A549 (cell line): ENCODE results near the gene EEIG1. TPM values are rescaled to one million over a fixed set of nuclear protein-coding genes. Genes with fewer than 3 reads are reported as not detected.

Experiments
- ATAC-seq, 2 experiments: fragments of 200-7000 bp in 1 of 2; fragments of >200 bp in 1 of 2; cut with Nextera tagmentation in 1 of 2; cut with Tn5 transposase in 1 of 2; 3 replicates each; pipeline versions ENCODE4 v1.8.0 to v1.9.1; 2018 to 2020; ENCODE audit warnings: mild to moderate bottlenecking in 1 of 2, moderate library complexity in 1 of 2
- CTCF ChIA-PET: fragments of 300-600 bp; sonication (Branson Sonifier 250); formaldehyde crosslinking; extraction: SDS; loops from one replicate; lab custom pipeline; 2021; ENCODE audit warnings: antibody characterized with exemption, inconsistent platforms; lab: Yijun Ruan, JAX
- POLR2A ChIA-PET: fragments of 350-600 bp; formaldehyde crosslinking; extraction: SDS; loops from one replicate; lab custom pipeline; 2021; ENCODE audit warnings: antibody characterized with exemption, inconsistent platforms; lab: Yijun Ruan, JAX
- DNase-seq, 2 experiments: peaks; one replicate each; pipeline versions ENCODE4 v3.0.0 to v3.0.0-alpha.2; 2011 to 2016; ENCODE audit warnings: low read depth in 1 of 2, low spot score in 1 of 2
- FAIRE-seq: peaks from 2 replicates; lab custom pipeline; 2011; peaks lifted over from hg19 to GRCh38; lab: Jason Lieb, UNC
- H3K27ac ChIP-seq, 2 experiments: fragments of >200 bp; sonication (Bioruptor Twin); formaldehyde crosslinking; 3 replicates each; pipeline ENCODE4 v1.5.1; 2016 to 2017
- H3K4me1 ChIP-seq: fragments of >200 bp; sonication (Bioruptor Twin); formaldehyde crosslinking; 3 replicates; pipeline ENCODE4 v1.6.1; 2016
- H3K4me2 ChIP-seq: fragments of >200 bp; sonication (Bioruptor Twin); formaldehyde crosslinking; 3 replicates; pipeline ENCODE4 v1.6.1; 2016
- H3K4me3 ChIP-seq: fragments of >200 bp; sonication (Bioruptor Twin); formaldehyde crosslinking; 3 replicates; pipeline ENCODE4 v1.5.1; 2016
- H3K9me3 ChIP-seq: fragments of >200 bp; sonication (Bioruptor Twin); formaldehyde crosslinking; 3 replicates; pipeline ENCODE4 v1.6.1; 2016
- CBX2 ChIP-seq: fragments of 200-600 bp; sonication (generic); IDR thresholded peaks from 2 replicates; pipeline ENCODE4 v1.6.1; 2016; ENCODE audit warnings: low read depth, mild to moderate bottlenecking, borderline replicate concordance
- CEBPB ChIP-seq, 2 experiments: fragments of >200 bp in 1 of 2; sonication (Bioruptor Twin) in 1 of 2; formaldehyde crosslinking in 1 of 2; IDR thresholded peaks; 2 replicates each; pipeline ENCODE4 v1.6.1; 2012 to 2016
- HDAC2 ChIP-seq: fragments of 200-600 bp; sonication (generic); IDR thresholded peaks from 2 replicates; pipeline ENCODE4 v1.6.1; 2016
- HOXA7 ChIP-seq: fragments of 250-450 bp; sonication (Bioruptor Pico); IDR thresholded peaks from 2 replicates; pipeline ENCODE4 v1.5.0; 2020; ENCODE audit warnings: mild to moderate bottlenecking, moderate library complexity
- JUNB ChIP-seq: fragments of >200 bp; sonication (Bioruptor Twin); formaldehyde crosslinking; IDR thresholded peaks from 2 replicates; pipeline ENCODE4 v1.6.1; 2016
- MYC ChIP-seq: IDR thresholded peaks from 2 replicates; pipeline ENCODE4 v1.6.1; 2012; ENCODE audit warnings: mild to moderate bottlenecking, inconsistent platforms, low read length, improper control_type of control experiment, borderline replicate concordance
- RFX5 ChIP-seq: fragments of 450-650 bp; IDR thresholded peaks from 2 replicates; pipeline ENCODE4 v1.7.1; 2014; ENCODE audit warnings: antibody characterized with exemption, mild to moderate bottlenecking, moderate library complexity
- TFCP2L1 ChIP-seq: fragments of 250-450 bp; sonication (Bioruptor Pico); IDR thresholded peaks from 2 replicates; pipeline ENCODE4 v1.5.0; 2021; ENCODE audit warnings: mild to moderate bottlenecking
- USF2 ChIP-seq: fragments of 450-650 bp; IDR thresholded peaks from 2 replicates; pipeline ENCODE4 v1.6.1; 2014; ENCODE audit warnings: antibody characterized with exemption
- ZC3H11A ChIP-seq: fragments of 450-650 bp; IDR thresholded peaks from 2 replicates; pipeline ENCODE4 v1.6.1; 2014; ENCODE audit warnings: antibody characterized with exemption, mild to moderate bottlenecking
- ZFP36 ChIP-seq: fragments of 450-650 bp; IDR thresholded peaks from 2 replicates; pipeline ENCODE4 v1.6.1; 2014; ENCODE audit warnings: borderline replicate concordance; ENCODE audit not compliant: partially characterized antibody
- ZSCAN20 ChIP-seq: fragments of 250-450 bp; sonication (Bioruptor Pico); IDR thresholded peaks from 2 replicates; pipeline ENCODE4 v1.8.0; 2022; ENCODE audit warnings: mild to moderate bottlenecking, moderate library complexity
- WGBS: methylation state at CpG from one replicate; pipeline ENCODE4 v1.1.6; 2017; ENCODE audit errors: missing lambda C conversion rate; 5-methylcytosine and 5-hydroxymethylcytosine counted together
- polyA plus RNA-seq, 4 experiments: library from polyadenylated mRNA; depleted of rRNA in 3 of 4; stranded (reverse); fragments of >200 nt; fragmentation: RNase III in 1 of 4; extraction: RNeasy Plus Mini Kit Qiagen cat#74134 plus additional on column Dnase treatment in 1 of 4; gene quantifications; 2 replicates in 3 of 4; 3 replicates in 1 of 4; pipeline ENCODE4 v1.2.3, GENCODE V29; 2011 to 2017

EEIG1 gene
- polyA plus RNA-seq, 2 of the 4 experiments (the other 2 are of a cell fraction), result 30.3 to 33.0 TPM

- no peak for ATAC-seq
- WGBS, result 76% methylated on average over 12 of the region's 12 CpGs
- FAIRE-seq, result no peak
- Histone ChIP-seq H3K4me3 (no peak overlapping the region), H3K27ac (peak overlapping the region; percentile 18 to 98; a peak in 4 of 6 replicates), H3K4me2 (peak overlapping the region; percentile 98), H3K9me3 (no peaks in the 10 kb centered on the region), H3K4me1 (peaks cover 96% of the 10 kb centered on the region)
- CTCF ChIA-PET, result interaction anchor here (0.6 to 17.9 kb wide), 10 partner anchors 18 to 225 kb away, joined by 3 to 173 read pairs (median 4); partner anchors contain the start of gene SLC25A25
- no peak for DNase-seq
- no peak for TF ChIP-seq RFX5
- TF ChIP-seq ZFP36, result peak; percentile 41
- POLR2A ChIA-PET, result no interaction called here
Observed at GRCh38 chr9:127974001-127974768, 6.6 kb downstream of the EEIG1 start.

- ChIA-PET CTCF (interaction anchor here (1.1 to 17.9 kb wide), 6 partner anchors 17 to 145 kb away, joined by 3 to 173 read pairs (median 29); no protein-coding TSS in a partner anchor), POLR2A (no interaction called here)
- peak overlapping the region; percentile 89 to 98 for H3K27ac ChIP-seq
- DNase-seq (no peak), ATAC-seq (no peak), FAIRE-seq (no peak)
- WGBS, result 77% methylated on average over 15 of the region's 17 CpGs
- peaks cover 100% of the 10 kb centered on the region for H3K4me1 ChIP-seq
- H3K9me3 ChIP-seq, result no peaks in the 10 kb centered on the region
- H3K4me2 ChIP-seq, result peak overlapping the region; percentile 98
- TF ChIP-seq MYC, result no peak
- TF ChIP-seq ZC3H11A, result no peak
- TF ChIP-seq HOXA7 (CRISPR knock-in tag), result no peak
- no peak for TF ChIP-seq USF2
- TF ChIP-seq TFCP2L1 (CRISPR knock-in tag), result no peak
- TF ChIP-seq JUNB, result no peak
- TF ChIP-seq CEBPB (IDR thresholded peaks at IDR 0.05), result no peak
- no peak overlapping the region for H3K4me3 ChIP-seq
Observed at GRCh38 chr9:127973169-127974000, 7.4 kb downstream of the EEIG1 start.

- CTCF ChIA-PET, result interaction anchor here (1.5 to 17.9 kb wide), 6 partner anchors 16 to 145 kb away, joined by 3 to 173 read pairs (median 30); no protein-coding TSS in a partner anchor
- no peaks in the 10 kb centered on the region for H3K9me3 ChIP-seq
- FAIRE-seq (no peak), ATAC-seq (no peak), DNase-seq (no peak)
- no peak overlapping the region for H3K4me3 ChIP-seq
- H3K4me2 ChIP-seq, result peak overlapping the region; percentile 98
- WGBS, result 83% methylated on average over 10 of the region's 12 CpGs
- H3K4me1 ChIP-seq, result peaks cover 100% of the 10 kb centered on the region
- TF ChIP-seq ZSCAN20 (CRISPR knock-in tag), result no peak
- TF ChIP-seq HDAC2, result no peak
- TF ChIP-seq JUNB, result no peak
- no peak for TF ChIP-seq CBX2
- peak overlapping the region; percentile 89 to 98 for H3K27ac ChIP-seq
- POLR2A ChIA-PET, result no interaction called here
Observed at GRCh38 chr9:127972236-127972871, 8.4 kb downstream of the EEIG1 start.

- H3K4me2 ChIP-seq, result peak overlapping the region; percentile 98
Observed at GRCh38 chr9:127971357-127972235, 9.2 kb downstream of the EEIG1 start.

More at GRCh38 chr9:127971357-127972235, 9.2 kb downstream of the EEIG1 start:
- ChIA-PET CTCF (interaction anchor here (1.5 to 17.9 kb wide), 6 partner anchors 8 to 146 kb away, joined by 3 to 173 read pairs (median 5); no protein-coding TSS in a partner anchor), POLR2A (no interaction called here)
- WGBS, result 66% methylated on average over 14 of the region's 20 CpGs
- no peaks in the 10 kb centered on the region for H3K9me3 ChIP-seq
- DNase-seq, result no peak
- ATAC-seq, result no peak
- TF ChIP-seq CBX2 (no peak), ZFP36 (peak; percentile 94)
- FAIRE-seq, result no peak
- H3K27ac ChIP-seq, result peak overlapping the region; percentile 89 to 98
- peaks cover 100% of the 10 kb centered on the region for H3K4me1 ChIP-seq
- H3K4me3 ChIP-seq, result no peak overlapping the region
